ENCODE data around the gene HPS1.

HPS1 gene

GRCh38 chr10:98463976-98464754 lies 17.4 kb upstream of the HPS1 start:
- DNase-seq: no peak

- DNase-seq: no peak
Observed at GRCh38 chr10:98463016-98463415, 16.3 kb upstream of the HPS1 start.

GRCh38 chr10:98461500-98461842 lies 14.7 kb upstream of the HPS1 start:
- DNase-seq: no peak

GRCh38 chr10:98460837-98461499 lies 14.2 kb upstream of the HPS1 start:
- DNase-seq: no peak

GRCh38 chr10:98458809-98459784 lies 12.4 kb upstream of the HPS1 start:
- DNase-seq: no peak

- no peak for DNase-seq
Observed at GRCh38 chr10:98457721-98458120, 11.0 kb upstream of the HPS1 start.

GRCh38 chr10:98456686-98457482 lies 10.1 kb upstream of the HPS1 start:
- DNase-seq: no peak

GRCh38 chr10:98456043-98456570 lies 9.4 kb upstream of the HPS1 start:
- no peak for DNase-seq

- no peak for DNase-seq
Observed at GRCh38 chr10:98453729-98454128, 7.0 kb upstream of the HPS1 start.

GRCh38 chr10:98450618-98451017 lies 3.9 kb upstream of the HPS1 start:
- DNase-seq: no peak

GRCh38 chr10:98449287-98449686 lies 2.6 kb upstream of the HPS1 start:
- DNase-seq: no peak

GRCh38 chr10:98446151-98446660 lies 529 bp downstream of the HPS1 start:
- no peak for DNase-seq

GRCh38 chr10:98445200-98445812 lies 1.4 kb downstream of the HPS1 start:
- no peak for DNase-seq

- no peak for DNase-seq
Observed at GRCh38 chr10:98444314-98445006, 2.3 kb downstream of the HPS1 start.

- no peak for DNase-seq
Observed at GRCh38 chr10:98438715-98439114, 8.0 kb downstream of the HPS1 start.

- DNase-seq: no peak
Observed at GRCh38 chr10:98436704-98437103, 10.0 kb downstream of the HPS1 start.

- no peak for DNase-seq
Observed at GRCh38 chr10:98435178-98435577, 11.6 kb downstream of the HPS1 start.

GRCh38 chr10:98433881-98434732 lies 12.6 kb downstream of the HPS1 start:
- DNase-seq: no peak

- no peak for DNase-seq
Observed at GRCh38 chr10:98433371-98433770, 13.4 kb downstream of the HPS1 start.

- DNase-seq: no peak
Observed at GRCh38 chr10:98432330-98432729, 14.4 kb downstream of the HPS1 start.
